ENCODE measurements around the gene FPGS. TPM values are rescaled to one million over a fixed set of nuclear protein-coding genes. Genes with fewer than 3 reads are reported as not detected.
A peak's percentile ranks its signal among the peaks of the same experiment; 100 is the strongest.

The FPGS gene
- total RNA-seq, 1 donor from 2014 or later: 50.8 TPM

- Mint-ChIP-seq H3K4me3 (ENCODE audit: unreplicated experiment) (peak overlapping the region; percentile 89), H3K27ac (ENCODE audit: unreplicated experiment) (peak overlapping the region; percentile 92), H3K27me3 (ENCODE audit: low read depth) (no peaks in the 10 kb centered on the region), H3K36me3 (ENCODE audit: low read depth) (peaks cover 3% of the 10 kb centered on the region), H3K9me3 (ENCODE audit: low read depth) (no peaks in the 10 kb centered on the region), H3K4me1 (ENCODE audit: low read depth) (peaks cover 51% of the 10 kb centered on the region)
- peak; percentile 100 for DNase-seq (ENCODE audit: low spot score)
- TF ChIP-seq, protein P1, sequence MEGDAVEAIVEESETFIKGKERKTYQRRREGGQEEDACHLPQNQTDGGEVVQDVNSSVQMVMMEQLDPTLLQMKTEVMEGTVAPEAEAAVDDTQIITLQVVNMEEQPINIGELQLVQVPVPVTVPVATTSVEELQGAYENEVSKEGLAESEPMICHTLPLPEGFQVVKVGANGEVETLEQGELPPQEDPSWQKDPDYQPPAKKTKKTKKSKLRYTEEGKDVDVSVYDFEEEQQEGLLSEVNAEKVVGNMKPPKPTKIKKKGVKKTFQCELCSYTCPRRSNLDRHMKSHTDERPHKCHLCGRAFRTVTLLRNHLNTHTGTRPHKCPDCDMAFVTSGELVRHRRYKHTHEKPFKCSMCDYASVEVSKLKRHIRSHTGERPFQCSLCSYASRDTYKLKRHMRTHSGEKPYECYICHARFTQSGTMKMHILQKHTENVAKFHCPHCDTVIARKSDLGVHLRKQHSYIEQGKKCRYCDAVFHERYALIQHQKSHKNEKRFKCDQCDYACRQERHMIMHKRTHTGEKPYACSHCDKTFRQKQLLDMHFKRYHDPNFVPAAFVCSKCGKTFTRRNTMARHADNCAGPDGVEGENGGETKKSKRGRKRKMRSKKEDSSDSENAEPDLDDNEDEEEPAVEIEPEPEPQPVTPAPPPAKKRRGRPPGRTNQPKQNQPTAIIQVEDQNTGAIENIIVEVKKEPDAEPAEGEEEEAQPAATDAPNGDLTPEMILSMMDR (IDR thresholded peaks at IDR 0.05): no peak
Measured at GRCh38 chr9:127770905-127771569, 31.6 kb upstream of the FPGS start.

DNA sequence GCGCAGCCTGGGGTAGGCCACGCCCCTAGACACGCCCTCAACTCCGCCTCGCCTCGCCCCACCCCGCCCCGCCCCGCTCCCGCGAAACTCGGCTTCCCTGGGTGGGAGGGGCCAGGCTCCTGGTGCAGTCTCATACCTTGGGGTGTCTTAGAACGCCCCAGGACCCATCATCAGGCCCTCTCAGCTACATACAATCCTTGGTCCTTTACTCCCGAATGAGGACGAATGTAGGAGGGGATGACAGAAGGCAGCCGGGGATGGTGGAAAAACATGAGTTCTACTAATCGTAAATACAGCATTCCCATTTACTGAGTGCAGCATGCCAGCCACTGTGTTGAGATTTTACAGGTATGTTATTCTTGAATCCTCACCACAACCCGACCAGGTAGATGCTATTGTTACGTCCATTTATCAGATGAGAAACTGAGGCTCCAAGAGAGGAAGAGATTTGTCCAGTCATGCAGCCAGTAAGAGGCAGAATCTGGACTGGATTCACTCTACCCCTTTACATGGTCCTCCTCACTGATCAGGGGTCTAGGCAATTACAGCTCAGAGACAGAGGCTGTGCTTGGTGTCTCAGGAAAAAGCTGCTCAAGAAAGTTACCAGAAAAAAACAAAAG is 31.0 kb upstream of the FPGS start:
- no peak for DNase-seq (ENCODE audit: low spot score)
- no peaks in the 10 kb centered on the region for H3K9me3 Mint-ChIP-seq (ENCODE audit: low read depth)
- no peaks in the 10 kb centered on the region for H3K27me3 Mint-ChIP-seq (ENCODE audit: low read depth)
- peaks cover 46% of the 10 kb centered on the region for H3K4me1 Mint-ChIP-seq (ENCODE audit: low read depth)
- H3K27ac Mint-ChIP-seq (ENCODE audit: unreplicated experiment): peak overlapping the region; percentile 92
- TF ChIP-seq, protein P1 (IDR thresholded peaks at IDR 0.05): no peak
- no peaks in the 10 kb centered on the region for H3K36me3 Mint-ChIP-seq (ENCODE audit: low read depth)
- peak overlapping the region; percentile 89 for H3K4me3 Mint-ChIP-seq (ENCODE audit: unreplicated experiment)

DNA sequence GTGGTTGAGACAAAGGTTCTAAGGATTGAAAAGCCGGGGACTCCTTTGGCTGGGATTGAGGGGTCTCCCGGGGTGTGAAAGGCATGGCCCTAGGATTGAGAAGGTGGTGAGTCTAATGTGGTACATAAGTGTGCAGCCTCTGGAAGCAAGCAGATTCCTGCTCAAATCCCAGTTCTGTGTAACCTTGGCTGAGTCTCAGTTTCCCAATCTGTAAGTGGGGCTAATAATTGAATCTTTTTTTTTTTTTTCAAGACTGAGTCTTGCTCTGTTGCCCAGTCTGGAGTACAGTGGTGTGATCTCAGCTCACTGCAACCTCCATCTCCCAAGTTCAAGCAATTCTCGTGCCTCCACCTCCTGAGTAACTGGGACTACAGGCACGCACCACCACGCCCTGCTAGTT is 30.1 kb upstream of the FPGS start:
- Mint-ChIP-seq H3K9me3 (ENCODE audit: low read depth) (no peaks in the 10 kb centered on the region), H3K27ac (ENCODE audit: unreplicated experiment) (no peak overlapping the region), H3K4me3 (ENCODE audit: unreplicated experiment) (no peak overlapping the region)

DNA sequence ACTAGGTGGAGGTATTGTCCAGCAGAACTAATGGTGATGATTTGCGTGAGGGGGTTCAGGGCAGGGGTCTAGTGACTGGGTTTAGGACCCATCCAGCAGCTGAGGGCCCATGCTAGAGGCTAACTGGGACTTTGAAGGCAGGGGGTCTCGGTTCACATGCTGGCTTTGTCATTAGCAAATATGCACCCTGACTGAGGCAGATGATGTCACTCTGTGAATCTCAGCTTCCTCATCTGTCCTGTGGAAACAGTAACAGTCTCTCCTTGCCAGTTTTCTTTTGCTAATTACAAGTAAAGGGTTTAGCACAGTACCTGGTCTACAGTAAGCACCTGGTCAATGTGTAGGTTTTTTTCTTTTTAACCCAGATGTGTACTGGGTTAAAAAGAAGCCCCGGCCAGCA is 29.4 kb upstream of the FPGS start:
- Mint-ChIP-seq H3K36me3 (ENCODE audit: low read depth) (no peaks in the 10 kb centered on the region), H3K27me3 (ENCODE audit: low read depth) (no peaks in the 10 kb centered on the region), H3K9me3 (ENCODE audit: low read depth) (no peaks in the 10 kb centered on the region), H3K4me3 (ENCODE audit: unreplicated experiment) (no peak overlapping the region), H3K27ac (ENCODE audit: unreplicated experiment) (no peak overlapping the region), H3K4me1 (ENCODE audit: low read depth) (peaks cover 36% of the 10 kb centered on the region)
- TF ChIP-seq, protein P1 (IDR thresholded peaks at IDR 0.05): no peak
- DNase-seq (ENCODE audit: low spot score): no peak

More for the DNA sequence above, 30.1 kb upstream of the FPGS start:
- no peak for DNase-seq (ENCODE audit: low spot score)
- Mint-ChIP-seq H3K27me3 (ENCODE audit: low read depth) (no peaks in the 10 kb centered on the region), H3K36me3 (ENCODE audit: low read depth) (no peaks in the 10 kb centered on the region), H3K4me1 (ENCODE audit: low read depth) (peaks cover 40% of the 10 kb centered on the region)
- TF ChIP-seq, protein P1 (IDR thresholded peaks at IDR 0.05): no peak

DNA sequence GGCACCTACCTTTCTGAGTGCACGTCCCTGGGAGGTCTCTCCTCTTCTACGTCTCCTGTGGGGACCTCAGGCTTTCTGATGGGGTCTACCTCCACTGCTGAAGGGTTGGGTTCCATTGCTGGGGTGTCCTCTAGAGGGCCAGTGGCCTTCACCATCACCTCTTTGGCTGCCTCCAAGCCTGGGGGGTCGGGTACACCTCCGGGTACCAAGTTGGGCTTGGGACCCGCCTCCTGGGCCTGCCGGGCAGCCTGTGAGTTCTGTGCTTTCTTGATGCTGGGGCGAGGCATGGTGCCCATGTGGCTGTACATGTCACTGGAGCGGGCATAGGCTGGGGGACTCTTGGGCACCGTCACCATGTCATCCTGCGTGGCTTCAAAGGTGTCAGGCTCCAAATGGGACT is 28.7 kb upstream of the FPGS start:
- H3K4me3 Mint-ChIP-seq (ENCODE audit: unreplicated experiment): no peak overlapping the region
- no peak overlapping the region for H3K27ac Mint-ChIP-seq (ENCODE audit: unreplicated experiment)
- H3K36me3 Mint-ChIP-seq (ENCODE audit: low read depth): no peaks in the 10 kb centered on the region
- no peaks in the 10 kb centered on the region for H3K27me3 Mint-ChIP-seq (ENCODE audit: low read depth)
- H3K4me1 Mint-ChIP-seq (ENCODE audit: low read depth): peaks cover 33% of the 10 kb centered on the region
- no peak for DNase-seq (ENCODE audit: low spot score)
- no peaks in the 10 kb centered on the region for H3K9me3 Mint-ChIP-seq (ENCODE audit: low read depth)
- TF ChIP-seq, protein P1 (IDR thresholded peaks at IDR 0.05): no peak

All from chondrocyte (in vitro differentiated cells).